Skeletal muscle cell (primary cell): ENCODE data around the gene SH3RF1.

Experiments used
- DNase-seq: peaks from one replicate; pipeline ENCODE4 v3.0.0-alpha.2; 2010; ENCODE audit warnings: low read depth
- H3K4me3 ChIP-seq: 2 replicates; pipeline ENCODE4 v1.5.1; 2011; ENCODE audit warnings: low read depth, mild to moderate bottlenecking, control low read depth, low read length, moderate library complexity

Gene SH3RF1

DNA sequence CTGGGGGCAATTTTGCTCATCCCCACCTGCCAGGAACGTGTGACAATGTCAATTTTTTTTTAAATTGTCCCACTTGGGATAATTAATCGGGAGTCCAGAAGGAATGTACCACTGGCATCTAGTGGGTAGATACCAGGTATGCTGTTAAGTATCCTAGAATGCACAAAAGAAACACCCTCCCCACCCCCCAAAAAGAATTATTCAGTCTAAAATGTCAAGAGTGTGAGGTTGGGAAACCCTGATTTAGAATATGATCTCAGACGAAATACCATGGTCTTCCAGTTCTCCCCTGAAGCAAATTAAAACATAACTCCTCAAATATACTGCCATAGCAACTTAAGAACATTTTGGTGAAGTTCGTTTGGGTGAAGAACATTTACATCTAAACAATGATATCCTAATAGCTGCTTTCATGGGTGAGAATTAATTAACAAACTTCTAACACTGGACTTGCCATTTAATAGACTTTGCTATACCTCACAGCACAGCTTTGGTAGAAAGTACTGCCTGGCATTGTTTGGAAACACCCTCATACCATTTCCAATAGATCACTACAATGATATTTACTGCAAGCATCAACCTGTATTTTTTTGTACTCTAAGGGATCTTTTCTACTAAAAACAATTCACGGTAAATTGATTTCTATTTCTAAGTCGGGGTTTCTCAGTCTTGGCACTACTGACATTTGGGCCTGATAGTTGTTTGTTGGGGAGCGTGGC, 36.5 kb downstream of the SH3RF1 start:
- H3K4me3 ChIP-seq, result no peak overlapping the region
- DNase-seq, result no peak

GRCh38 chr4:169233691-169234090, 37.1 kb downstream of the SH3RF1 start:
- DNase-seq, result no peak
- no peak overlapping the region for H3K4me3 ChIP-seq

GRCh38 chr4:169231647-169232262, 39.0 kb downstream of the SH3RF1 start:
- no peak for DNase-seq
- no peak overlapping the region for H3K4me3 ChIP-seq

GRCh38 chr4:169229571-169230028, 41.2 kb downstream of the SH3RF1 start:
- peak; percentile 90 for DNase-seq
- no peak overlapping the region for H3K4me3 ChIP-seq

DNA sequence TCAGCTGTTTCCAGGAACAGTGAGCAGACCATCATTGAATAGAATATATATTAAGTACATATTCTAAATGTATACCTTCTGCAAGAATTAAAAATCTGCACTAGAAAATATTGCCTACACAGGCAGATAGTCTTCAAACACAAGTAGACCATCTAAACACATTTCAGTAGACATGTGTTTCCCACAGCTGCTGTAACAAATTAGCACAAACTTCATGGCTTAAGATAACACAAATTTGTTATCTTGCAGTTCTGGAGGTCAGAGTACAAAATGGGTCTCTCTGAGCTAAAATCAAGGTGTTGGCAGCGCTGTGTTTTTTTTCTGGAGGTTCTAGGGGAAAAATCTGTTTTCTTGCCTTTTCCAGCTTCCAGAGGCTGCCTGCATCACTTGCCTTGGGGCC, 42.7 kb downstream of the SH3RF1 start:
- no peak overlapping the region for H3K4me3 ChIP-seq
- no peak for DNase-seq

DNA sequence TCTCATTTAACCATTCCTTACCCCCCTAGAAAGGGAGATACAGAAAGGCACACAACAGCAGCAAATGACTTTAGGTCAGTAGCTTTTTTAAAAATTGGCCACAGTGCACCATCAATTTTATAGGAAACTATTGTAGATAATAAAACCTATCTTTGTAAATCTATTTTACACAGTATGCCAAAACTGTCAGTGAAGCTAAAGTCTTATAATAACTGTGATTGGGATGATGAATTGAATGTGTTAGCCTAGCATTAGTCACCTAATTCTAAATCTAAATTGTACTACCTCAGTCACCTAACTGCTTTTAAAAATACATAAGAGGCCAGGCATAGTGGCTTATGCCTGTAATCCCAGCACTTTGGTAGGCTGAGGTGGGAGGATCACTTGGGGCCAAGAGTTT, 44.2 kb downstream of the SH3RF1 start:
- DNase-seq, result no peak
- no peak overlapping the region for H3K4me3 ChIP-seq

GRCh38 chr4:169225812-169226211, 44.9 kb downstream of the SH3RF1 start:
- no peak overlapping the region for H3K4me3 ChIP-seq

GRCh38 chr4:169225058-169225751, 45.6 kb downstream of the SH3RF1 start:
- no peak overlapping the region for H3K4me3 ChIP-seq
- DNase-seq, result peak; percentile 94

More at GRCh38 chr4:169225812-169226211, 44.9 kb downstream of the SH3RF1 start:
- no peak for DNase-seq

DNA sequence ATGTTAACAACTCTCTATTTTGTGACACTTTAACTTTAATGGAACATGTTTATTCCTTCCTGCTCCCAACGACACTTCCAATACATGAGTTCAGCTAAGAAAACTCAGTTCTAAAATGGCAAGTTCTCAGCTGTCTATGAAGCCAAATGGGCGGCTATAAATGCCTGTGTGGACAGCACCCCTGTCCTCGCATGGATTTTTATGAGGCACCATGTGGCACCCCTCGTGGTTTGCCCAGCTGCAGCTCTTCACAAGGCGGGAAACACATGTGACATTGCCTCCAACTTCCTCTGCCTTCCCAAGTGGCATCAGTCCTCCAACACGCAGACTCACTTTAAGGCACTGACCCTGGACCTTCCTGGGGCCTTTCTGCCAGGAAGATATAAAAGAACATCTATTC, 48.0 kb downstream of the SH3RF1 start:
- H3K4me3 ChIP-seq, result no peak overlapping the region
- DNase-seq, result no peak

DNA sequence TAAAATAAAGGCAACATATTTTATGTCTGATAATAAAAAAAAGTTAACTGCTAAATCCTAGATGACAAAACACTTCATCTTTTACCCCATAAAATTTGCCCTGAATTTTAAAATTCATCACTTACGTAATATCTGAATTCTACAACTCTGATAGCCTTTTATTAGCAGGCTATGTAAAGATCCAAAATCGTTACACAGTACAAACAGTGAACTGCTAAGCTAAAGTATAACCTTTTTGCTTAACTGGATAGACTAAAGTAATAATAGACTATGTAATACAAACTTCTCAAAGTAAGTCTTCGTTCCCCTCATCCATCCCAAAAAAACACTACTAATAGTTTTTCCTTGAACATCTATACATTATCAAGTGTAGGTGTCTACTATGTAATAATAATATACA, 49.1 kb downstream of the SH3RF1 start:
- no peak overlapping the region for H3K4me3 ChIP-seq
- DNase-seq, result no peak

DNA sequence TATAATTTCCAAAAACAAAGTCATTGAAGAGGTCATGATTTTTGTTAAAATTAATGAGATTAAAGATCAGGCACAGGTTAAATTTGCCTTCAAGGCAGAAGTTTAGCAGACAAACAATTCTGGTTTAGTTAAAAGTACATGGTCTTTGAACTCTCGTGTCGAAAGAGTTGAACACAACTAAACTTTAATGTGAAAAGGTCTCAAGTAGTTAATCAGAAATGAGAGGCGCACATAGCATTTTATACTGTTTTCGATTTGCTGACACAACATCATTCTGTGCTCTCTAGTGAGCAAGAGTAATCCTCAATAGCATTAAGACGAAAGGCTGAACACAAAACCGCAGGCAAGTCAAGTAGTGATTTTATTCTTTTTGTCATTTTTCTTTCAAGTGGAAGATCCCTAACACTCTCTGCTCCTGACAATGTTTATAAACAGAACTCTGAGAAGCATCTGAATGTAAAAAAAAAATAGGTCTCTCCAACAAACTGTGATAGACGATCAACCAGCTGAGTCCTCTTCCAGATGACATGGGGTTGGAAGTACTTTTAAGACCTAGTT, 49.8 kb downstream of the SH3RF1 start:
- DNase-seq, result no peak
- H3K4me3 ChIP-seq, result no peak overlapping the region

DNA sequence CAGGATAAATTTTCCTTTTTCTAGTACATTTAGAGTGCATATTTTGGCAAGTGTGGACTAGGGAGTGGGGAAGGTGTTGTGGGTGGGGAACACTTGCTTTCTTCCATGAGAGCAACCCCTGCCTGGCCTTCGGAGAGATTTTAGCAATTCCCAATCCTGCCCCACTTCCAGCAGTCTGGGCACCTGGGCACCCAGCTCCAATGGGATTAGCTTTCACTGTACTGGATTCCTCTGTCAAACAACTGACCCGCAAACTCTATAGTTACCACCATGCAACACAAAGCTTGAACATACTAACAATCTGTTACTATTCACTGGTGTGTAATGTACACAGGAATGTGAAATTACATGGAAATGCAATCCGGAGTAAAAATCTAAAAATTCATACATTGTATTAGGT, 50.3 kb downstream of the SH3RF1 start:
- H3K4me3 ChIP-seq, result no peak overlapping the region
- no peak for DNase-seq

DNA sequence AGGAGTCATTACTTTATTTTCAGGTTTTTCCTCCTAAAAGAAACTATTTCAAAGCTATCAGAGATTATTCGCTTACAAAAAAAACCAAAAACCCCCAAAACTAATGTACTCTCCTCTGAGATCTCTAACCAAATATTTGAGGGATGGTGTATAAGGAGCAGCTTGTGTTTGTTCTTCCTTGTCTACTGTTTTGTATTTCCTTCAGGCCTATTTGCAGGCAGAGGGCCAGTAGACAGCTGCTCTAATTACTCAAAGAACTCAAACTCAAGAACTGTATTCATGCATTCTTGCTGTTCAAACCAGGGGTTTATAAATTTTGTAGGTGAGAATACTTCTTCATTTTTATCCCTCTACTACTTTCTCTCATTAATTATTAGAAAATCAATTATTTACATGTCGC, 51.3 kb downstream of the SH3RF1 start:
- H3K4me3 ChIP-seq, result no peak overlapping the region
- no peak for DNase-seq

DNA sequence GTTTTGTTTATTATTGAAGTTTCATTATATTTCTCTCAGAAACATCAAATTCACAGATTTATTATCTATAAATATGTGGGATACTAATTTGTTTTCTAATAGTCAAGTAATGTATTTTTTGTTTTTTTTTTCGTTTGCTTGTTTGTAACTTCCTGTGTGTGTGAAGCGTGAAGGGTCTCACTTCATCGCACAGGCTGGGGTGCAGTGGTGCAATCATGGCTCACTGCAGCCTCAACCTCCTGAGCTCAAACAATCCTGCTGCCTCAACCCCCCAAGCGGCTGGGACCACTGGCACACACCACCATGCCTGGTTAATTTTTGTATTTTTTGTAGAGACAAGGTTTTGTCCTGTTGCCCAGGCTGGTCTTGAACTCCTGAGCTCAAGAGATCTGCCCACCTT, 55.1 kb downstream of the SH3RF1 start:
- DNase-seq, result no peak
- H3K4me3 ChIP-seq, result no peak overlapping the region

DNA sequence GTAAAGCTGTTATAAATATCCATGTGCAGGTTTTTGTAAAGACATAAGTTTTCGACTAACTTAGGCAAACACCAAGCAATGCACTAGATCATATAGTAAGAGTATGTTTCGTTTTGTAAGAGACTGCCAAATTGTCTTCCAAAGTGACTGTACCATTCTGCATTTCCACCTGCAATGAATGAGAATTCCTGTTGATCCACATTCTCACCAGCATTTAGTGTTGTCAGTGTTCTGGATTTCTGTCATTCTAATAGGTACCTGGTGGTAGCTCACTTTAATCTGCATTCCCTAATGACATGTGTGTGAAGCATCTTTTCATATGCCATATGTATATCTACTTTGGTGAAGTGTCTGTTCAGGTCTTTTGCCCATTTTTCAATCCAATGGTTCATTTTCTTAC, 57.8 kb downstream of the SH3RF1 start:
- H3K4me3 ChIP-seq, result no peak overlapping the region
- no peak for DNase-seq

GRCh38 chr4:169210504-169211118, 60.1 kb downstream of the SH3RF1 start:
- DNase-seq, result no peak
- H3K4me3 ChIP-seq, result no peak overlapping the region

DNA sequence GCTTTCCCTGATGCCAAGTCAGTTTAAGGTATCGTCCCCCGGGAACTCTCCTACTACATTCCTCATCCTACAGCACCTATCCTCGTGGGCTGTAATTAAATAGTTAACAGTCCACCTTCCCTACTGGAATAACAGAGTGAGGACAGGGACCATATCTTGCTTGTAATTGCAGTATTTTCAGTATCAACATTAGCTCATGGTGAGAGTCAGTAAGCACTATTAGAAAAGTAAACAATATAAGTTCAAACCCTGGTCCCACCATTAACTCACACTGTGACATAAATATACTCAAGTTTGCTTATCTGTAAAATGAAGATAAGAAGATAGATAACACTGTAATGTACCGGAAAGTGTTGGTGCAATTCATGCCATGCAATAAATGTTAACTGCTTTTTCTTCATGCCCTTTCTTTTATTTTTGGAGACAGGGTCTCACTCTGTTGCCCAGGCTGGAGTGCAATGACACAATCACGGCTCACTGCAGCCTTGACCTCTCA, 61.3 kb downstream of the SH3RF1 start:
- no peak for DNase-seq
- H3K4me3 ChIP-seq, result no peak overlapping the region

DNA sequence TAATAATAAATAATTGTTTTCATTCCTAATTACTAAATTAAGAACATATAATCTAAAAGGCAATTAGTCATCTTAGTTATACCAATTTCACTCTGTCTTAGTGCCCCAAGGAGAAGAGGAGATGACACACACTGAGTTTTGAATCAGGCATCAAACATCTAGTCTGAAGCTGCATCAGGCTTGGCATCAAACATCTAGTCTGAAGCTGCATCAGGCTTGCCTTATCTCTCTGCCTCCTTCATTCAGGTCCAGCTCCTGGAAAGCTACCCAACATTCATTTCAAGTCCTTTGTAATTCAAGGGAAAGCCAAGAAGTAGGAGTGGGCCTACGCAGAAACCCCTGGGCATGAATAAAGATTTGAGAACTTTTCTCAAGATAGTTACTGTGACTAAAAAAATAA, 62.2 kb downstream of the SH3RF1 start:
- H3K4me3 ChIP-seq, result no peak overlapping the region
- DNase-seq, result no peak

DNA sequence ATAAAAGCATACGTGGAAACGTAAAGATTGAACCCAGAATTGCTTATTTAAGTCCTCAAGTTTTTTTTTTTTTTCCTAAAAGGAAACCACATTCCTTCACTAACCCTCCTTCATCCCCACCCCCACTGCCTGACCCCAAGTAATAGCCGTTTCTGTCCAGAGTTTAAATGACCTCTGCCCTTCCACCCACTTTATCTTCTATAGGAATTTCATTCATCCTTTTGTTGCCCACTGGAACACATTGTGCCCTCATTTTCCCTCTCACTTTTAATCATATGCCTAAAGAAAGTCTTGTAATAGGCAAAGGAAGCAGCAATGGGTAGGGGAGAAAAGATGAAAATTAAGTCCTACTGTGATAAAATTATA, 62.7 kb downstream of the SH3RF1 start:
- DNase-seq, result no peak
- no peak overlapping the region for H3K4me3 ChIP-seq
